Stimulated activated naive B cell treated with anti-CD40 and anti-IgM and Interleukin-4, amounts not matched to agents 10 μg/mL and 1 μg/mL and 100 μg/mL, for 72 hours (primary cell): ENCODE results near the gene HBD.
"Not testable (repeated sequence)": the region's sequence is repeated elsewhere in the genome, so short reads cannot be mapped to it uniquely, and the experiment has no call there.

ENCODE experiments used
- ATAC-seq, 2 donors: fragments of 150-1000 bp; cut with Tn5 transposase; replicated peaks; 2 replicates each; pipeline ENCODE4 v1.10.0; 2021; ENCODE audit warnings: moderate library complexity in 1 of 2
- DNase-seq: peaks from one replicate; pipeline ENCODE4 v3.0.0; 2021
- H3K27ac Mint-ChIP-seq: one replicate; pipeline ENCODE4 v1.8.0; 2022; ENCODE audit warnings: mild to moderate bottlenecking, mixed read lengths
- H3K27me3 Mint-ChIP-seq, 2 donors: one replicate each; pipeline ENCODE4 v1.8.0; 2022; ENCODE audit warnings: mixed read lengths in 2 of 2
- H3K36me3 Mint-ChIP-seq, 2 donors: one replicate each; pipeline ENCODE4 v1.8.0; 2022; ENCODE audit warnings: mixed read lengths in 2 of 2, mild to moderate bottlenecking in 1 of 2
- H3K4me1 Mint-ChIP-seq, 2 donors: one replicate each; pipeline ENCODE4 v1.8.0; 2022; ENCODE audit warnings: mixed read lengths in 2 of 2, mild to moderate bottlenecking in 1 of 2
- H3K4me3 Mint-ChIP-seq, 2 donors: one replicate each; pipeline ENCODE4 v1.8.0; 2022; ENCODE audit warnings: mild to moderate bottlenecking in 2 of 2, mixed read lengths in 2 of 2, moderate library complexity in 1 of 2
- H3K9me3 Mint-ChIP-seq, 2 donors: one replicate each; pipeline ENCODE4 v1.8.0; 2022; ENCODE audit warnings: mixed read lengths in 2 of 2, mild to moderate bottlenecking in 1 of 2

Gene HBD

DNA sequence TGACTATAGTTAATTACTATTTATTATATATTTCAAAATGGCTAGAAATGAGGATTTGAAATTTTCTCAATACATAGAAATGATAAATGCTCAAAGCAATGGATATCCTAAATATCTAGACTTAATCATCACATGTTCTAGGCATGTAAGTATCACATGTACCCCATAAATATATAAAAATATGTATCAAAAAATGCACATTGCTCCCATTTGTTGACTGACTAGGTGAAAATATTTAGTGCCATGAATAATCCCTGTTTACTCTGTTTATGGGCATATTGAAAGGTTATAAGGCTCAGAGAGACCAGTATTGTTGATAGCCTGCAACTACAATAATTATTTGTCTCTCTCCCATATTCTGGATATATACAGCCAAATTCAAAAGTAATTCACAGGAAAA, 32.3 kb upstream of the HBD start:
- Mint-ChIP-seq H3K27ac (no peak overlapping the region), H3K4me1 (no peaks in the 10 kb centered on the region), H3K9me3 (peaks cover 2 to 8% of the 10 kb centered on the region in 2 donors), H3K36me3 (no peaks in the 10 kb centered on the region), H3K27me3 (peaks cover 0 to 4% of the 10 kb centered on the region in 2 donors), H3K4me3 (no peak overlapping the region)
- ATAC-seq (no peak), DNase-seq (no peak)

DNA sequence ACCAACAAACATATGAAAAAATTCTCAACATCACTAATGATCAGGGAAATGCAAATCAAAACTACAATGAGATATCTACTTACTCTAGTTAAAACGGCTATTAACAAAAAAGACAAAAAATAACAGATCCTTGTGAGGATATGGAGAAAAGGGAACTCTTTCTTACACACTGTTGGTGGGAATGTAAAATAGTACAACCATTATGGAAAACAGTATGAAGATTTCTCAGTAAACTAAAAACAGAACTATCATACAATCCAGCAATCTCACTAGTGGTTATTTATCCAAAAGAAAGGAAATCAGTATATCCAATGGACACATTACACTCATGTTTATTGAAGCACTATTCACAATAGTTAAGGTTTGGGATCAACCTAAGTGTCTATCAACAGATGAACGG, 31.5 kb upstream of the HBD start:
- Mint-ChIP-seq H3K9me3 (peaks cover 2 to 8% of the 10 kb centered on the region in 2 donors), H3K36me3 (no peaks in the 10 kb centered on the region), H3K4me3 (no peak overlapping the region), H3K4me1 (no peaks in the 10 kb centered on the region), H3K27me3 (peaks cover 0 to 4% of the 10 kb centered on the region in 2 donors), H3K27ac (no peak overlapping the region)
- no peak for ATAC-seq
- no peak for DNase-seq

DNA sequence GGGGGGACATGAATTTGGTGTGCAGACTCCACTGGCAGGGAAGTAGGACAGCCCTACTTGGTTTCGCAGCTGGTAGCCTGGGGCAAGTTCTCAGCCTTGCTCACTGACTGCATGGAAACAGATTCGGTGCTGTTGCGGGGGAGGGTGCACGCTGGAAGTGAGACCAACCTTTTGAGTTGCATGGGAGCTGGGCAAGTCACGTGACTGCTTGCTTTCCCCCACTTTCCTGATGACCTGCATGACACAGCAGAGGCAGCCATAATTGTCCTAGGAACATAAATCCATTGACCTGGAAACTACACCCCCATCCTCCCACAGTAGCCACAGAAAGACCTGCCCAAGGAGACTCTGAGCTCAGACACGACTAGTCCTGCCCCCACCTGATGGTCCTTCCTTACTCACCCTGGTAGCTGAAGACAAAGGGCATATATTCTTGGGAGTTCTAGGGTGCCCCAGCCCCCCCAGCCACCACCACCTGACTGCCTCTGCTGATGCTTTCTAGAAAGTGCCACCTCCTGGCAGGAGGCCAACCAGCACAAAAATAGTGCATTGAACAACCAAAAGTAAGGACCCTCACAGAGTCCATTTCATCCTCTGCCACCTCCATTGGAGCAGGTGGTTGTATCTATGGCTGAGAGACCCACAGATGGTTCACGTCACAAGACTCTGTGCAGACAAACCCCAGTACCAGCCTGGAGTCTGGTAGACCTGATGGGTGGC, 24.4 kb upstream of the HBD start:
- no peaks in the 10 kb centered on the region for H3K36me3 Mint-ChIP-seq
- no peak for ATAC-seq
- H3K9me3 Mint-ChIP-seq: peaks cover 9 to 17% of the 10 kb centered on the region in 2 donors
- no peak overlapping the region for H3K27ac Mint-ChIP-seq
- H3K4me3 Mint-ChIP-seq: no peak overlapping the region
- H3K27me3 Mint-ChIP-seq: peaks cover 8 to 11% of the 10 kb centered on the region in 2 donors
- no peaks in the 10 kb centered on the region for H3K4me1 Mint-ChIP-seq
- DNase-seq: no peak

DNA sequence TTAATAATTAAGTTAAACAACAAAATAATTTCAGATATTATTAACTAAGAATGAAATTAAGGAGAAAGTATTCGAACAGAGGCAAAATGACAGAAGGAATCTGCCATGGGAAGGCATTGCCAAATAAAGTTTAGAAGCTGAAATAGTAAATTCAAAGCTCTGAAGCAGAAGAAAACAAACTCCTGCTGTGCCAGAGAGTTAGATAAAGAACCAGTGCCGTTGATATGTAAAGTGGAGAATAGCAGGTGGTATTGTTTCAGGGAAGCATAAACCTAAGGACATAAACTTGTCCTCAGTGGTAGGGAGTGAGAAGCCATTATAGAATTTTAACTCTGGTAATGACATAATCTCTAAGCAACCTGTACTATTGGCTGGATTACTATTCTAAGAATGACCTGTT, 23.0 kb upstream of the HBD start:
- Mint-ChIP-seq H3K4me3 (no peak overlapping the region), H3K36me3 (no peaks in the 10 kb centered on the region), H3K9me3 (peaks cover 7 to 9% of the 10 kb centered on the region in 2 donors), H3K4me1 (no peaks in the 10 kb centered on the region), H3K27me3 (peaks cover 7 to 11% of the 10 kb centered on the region in 2 donors), H3K27ac (no peak overlapping the region)
- no peak for ATAC-seq
- no peak for DNase-seq

GRCh38 chr11:5254646-5255413, 20.5 kb upstream of the HBD start, which contains the start of gene HBG2:
HBG2 (minus strand) TSS chr11:5254781; CDS start chr11:5254728, 53 bp downstream.
- not testable (repeated sequence) for H3K27ac Mint-ChIP-seq, H3K4me3 Mint-ChIP-seq, DNase-seq, ATAC-seq, H3K9me3 Mint-ChIP-seq, H3K4me1 Mint-ChIP-seq, H3K36me3 Mint-ChIP-seq
- peaks cover 7 to 11% of the 10 kb centered on the region in 2 donors for H3K27me3 Mint-ChIP-seq

DNA sequence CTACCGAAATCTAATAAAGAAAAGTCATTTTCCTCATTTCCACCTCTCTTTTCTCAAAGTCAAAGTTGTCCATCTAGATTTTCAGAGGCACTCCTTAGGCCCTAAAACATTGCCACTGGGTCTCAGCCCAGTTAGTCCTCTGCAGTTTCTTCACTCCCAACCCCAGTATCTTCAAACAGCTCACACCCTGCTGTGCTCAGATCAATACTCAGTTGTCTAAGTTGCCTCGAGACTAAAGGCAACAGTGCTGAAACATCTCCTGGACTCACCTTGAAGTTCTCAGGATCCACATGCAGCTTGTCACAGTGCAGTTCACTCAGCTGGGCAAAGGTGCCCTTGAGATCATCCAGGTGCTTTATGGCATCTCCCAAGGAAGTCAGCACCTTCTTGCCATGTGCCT, 19.7 kb upstream of the HBD start:
- H3K9me3 Mint-ChIP-seq, DNase-seq, H3K4me3 Mint-ChIP-seq, H3K36me3 Mint-ChIP-seq, ATAC-seq, H3K27ac Mint-ChIP-seq, H3K4me1 Mint-ChIP-seq: not testable (repeated sequence)
- peaks cover 7 to 11% of the 10 kb centered on the region in 2 donors for H3K27me3 Mint-ChIP-seq

DNA sequence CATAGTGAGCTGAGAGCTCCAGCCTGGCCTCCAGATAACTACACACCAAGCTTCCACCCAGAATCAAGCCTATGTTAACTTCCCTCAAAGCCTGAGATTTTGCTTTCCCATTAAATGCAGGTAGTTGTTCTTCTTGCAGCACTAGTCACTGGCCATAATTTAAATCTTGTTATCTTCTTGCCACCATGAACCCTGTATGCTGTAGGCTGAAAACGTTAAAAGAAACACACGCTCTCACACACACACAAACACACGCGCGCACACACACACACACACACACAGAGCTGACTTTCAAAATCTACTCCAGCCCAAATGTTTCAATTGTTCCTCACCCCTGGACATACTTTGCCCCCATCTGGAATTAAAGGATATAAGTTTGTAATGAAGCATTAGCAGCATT, 19.2 kb upstream of the HBD start:
- not testable (repeated sequence) for H3K36me3 Mint-ChIP-seq, DNase-seq, ATAC-seq, H3K4me1 Mint-ChIP-seq, H3K27ac Mint-ChIP-seq, H3K9me3 Mint-ChIP-seq, H3K4me3 Mint-ChIP-seq
- H3K27me3 Mint-ChIP-seq: peaks cover 7 to 11% of the 10 kb centered on the region in 2 donors

GRCh38 chr11:5252919-5253265, 18.6 kb upstream of the HBD start:
- Mint-ChIP-seq H3K36me3 (no peaks in the 10 kb centered on the region), H3K4me1 (no peaks in the 10 kb centered on the region), H3K9me3 (no peaks in the 10 kb centered on the region), H3K4me3 (no peak overlapping the region), H3K27me3 (peaks cover 7 to 8% of the 10 kb centered on the region in 2 donors), H3K27ac (no peak overlapping the region)
- no peak for ATAC-seq
- DNase-seq: no peak

DNA sequence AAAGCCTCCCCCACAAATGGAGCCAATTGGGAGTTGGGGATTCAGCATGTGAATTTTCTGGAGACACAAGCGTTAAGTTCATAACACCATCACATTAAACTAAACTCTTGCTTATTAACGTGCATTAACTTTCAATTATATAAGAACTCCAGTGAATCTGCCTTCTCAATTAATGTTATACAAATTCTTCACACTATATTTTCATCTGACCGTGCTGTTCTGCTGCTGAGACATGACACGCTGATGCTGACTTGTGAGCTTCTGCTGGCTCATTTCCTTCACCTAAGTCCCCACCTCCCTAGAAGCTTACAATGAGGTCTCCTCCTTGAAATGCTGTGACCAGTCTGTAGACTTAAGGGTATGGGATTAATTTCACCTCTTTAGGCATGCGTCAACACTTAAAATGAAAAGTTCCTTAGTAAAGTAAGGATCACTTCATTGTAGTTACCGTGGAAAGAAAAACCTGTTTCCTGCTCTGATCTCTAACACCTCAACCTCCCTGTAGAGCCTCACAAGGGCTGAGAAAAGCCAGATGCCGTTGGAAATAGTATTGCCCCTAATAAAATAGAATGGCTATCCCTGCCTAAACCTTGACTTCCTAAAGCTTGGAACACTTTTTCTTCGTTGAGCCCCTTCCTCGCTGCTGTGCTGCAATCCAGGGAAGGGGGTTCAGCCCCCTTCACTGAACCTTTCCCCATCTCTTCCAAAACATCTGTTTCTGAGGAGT, 18.1 kb upstream of the HBD start:
- Mint-ChIP-seq H3K27me3 (peaks cover 4 to 7% of the 10 kb centered on the region in 2 donors), H3K36me3 (no peaks in the 10 kb centered on the region), H3K27ac (no peak overlapping the region), H3K9me3 (no peaks in the 10 kb centered on the region), H3K4me1 (no peaks in the 10 kb centered on the region), H3K4me3 (no peak overlapping the region)
- DNase-seq: no peak
- no peak for ATAC-seq

GRCh38 chr11:5251746-5252145, 17.5 kb upstream of the HBD start:
- no peak for ATAC-seq
- peaks cover 4 to 7% of the 10 kb centered on the region in 2 donors for H3K27me3 Mint-ChIP-seq
- DNase-seq: no peak
- no peak overlapping the region for H3K27ac Mint-ChIP-seq
- no peaks in the 10 kb centered on the region for H3K9me3 Mint-ChIP-seq
- H3K36me3 Mint-ChIP-seq: no peaks in the 10 kb centered on the region
- H3K4me1 Mint-ChIP-seq: no peaks in the 10 kb centered on the region
- H3K4me3 Mint-ChIP-seq: no peak overlapping the region

DNA sequence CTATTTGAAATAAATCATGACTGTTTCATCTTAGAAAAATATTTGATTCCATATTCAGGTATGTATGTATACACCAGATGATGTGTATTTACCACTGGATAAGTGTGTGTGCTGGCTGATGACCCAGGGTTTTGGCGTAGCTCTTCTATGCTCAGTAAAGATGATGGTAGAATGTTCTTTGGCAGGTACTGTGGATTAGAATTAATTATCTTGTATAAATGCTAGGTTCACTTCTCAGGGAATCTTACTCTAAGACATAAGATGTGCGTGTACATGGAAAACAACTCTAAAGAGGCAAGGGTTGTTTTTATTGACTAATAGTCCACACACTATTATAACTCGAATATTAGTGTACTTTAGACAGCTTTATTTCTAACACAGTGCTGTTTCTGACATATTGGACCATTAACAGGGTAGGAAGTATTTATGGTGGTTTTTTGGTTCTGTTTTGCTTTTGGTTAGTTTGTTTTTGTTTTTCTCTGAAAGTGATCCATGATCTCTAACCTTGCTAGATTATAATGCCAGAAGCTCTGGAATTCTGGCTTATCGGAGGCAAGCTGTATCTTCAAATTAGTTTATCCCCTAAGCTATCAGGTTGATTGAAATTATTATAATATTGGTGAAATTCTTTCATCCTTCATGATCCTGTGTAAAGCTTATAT, 16.4 kb upstream of the HBD start:
- no peak overlapping the region for H3K27ac Mint-ChIP-seq
- no peak for DNase-seq
- no peaks in the 10 kb centered on the region for H3K9me3 Mint-ChIP-seq
- H3K4me3 Mint-ChIP-seq: no peak overlapping the region
- H3K4me1 Mint-ChIP-seq: no peaks in the 10 kb centered on the region
- peaks cover 3 to 4% of the 10 kb centered on the region in 2 donors for H3K27me3 Mint-ChIP-seq
- H3K36me3 Mint-ChIP-seq: no peaks in the 10 kb centered on the region
- no peak for ATAC-seq

- H3K27ac Mint-ChIP-seq, H3K4me3 Mint-ChIP-seq, H3K27me3 Mint-ChIP-seq, ATAC-seq, H3K9me3 Mint-ChIP-seq, H3K4me1 Mint-ChIP-seq, H3K36me3 Mint-ChIP-seq, DNase-seq: not testable (repeated sequence)
Measured at GRCh38 chr11:5249807-5250396, 15.6 kb upstream of the HBD start, which contains the start of gene HBG1. HBG1 (minus strand) TSS chr11:5249857; CDS start chr11:5249804, 53 bp downstream.

- H3K36me3 Mint-ChIP-seq, H3K4me3 Mint-ChIP-seq, H3K27me3 Mint-ChIP-seq, H3K27ac Mint-ChIP-seq, DNase-seq, H3K4me1 Mint-ChIP-seq, H3K9me3 Mint-ChIP-seq, ATAC-seq: not testable (repeated sequence)
Measured at GRCh38 chr11:5248498-5248897, 14.2 kb upstream of the HBD start.
